Fibroblast of lung (primary cell): ENCODE data around the gene ARHGAP10. TPM values are rescaled to one million over a fixed set of nuclear protein-coding genes. Genes with fewer than 3 reads are reported as not detected.
A peak's percentile ranks its signal among the peaks of the same experiment; 100 is the strongest.

Experiments
- DNase-seq, 2 donors: peaks; one replicate each; pipeline versions ENCODE4 v3.0.0 to v3.0.0-alpha.2; 2010; ENCODE audit warnings: low read depth in 2 of 2
- H2AFZ ChIP-seq: 2 replicates; pipeline ENCODE4 v1.5.1; 2012; ENCODE audit warnings: low read length, control low read depth, inconsistent platforms
- H3K27ac ChIP-seq: 2 replicates; pipeline ENCODE4 v1.5.1; 2011; ENCODE audit warnings: low read length, control low read depth; ENCODE audit not compliant: insufficient read depth
- H3K27me3 ChIP-seq: 2 replicates; pipeline ENCODE4 v1.5.1; 2011; ENCODE audit warnings: mild to moderate bottlenecking, low read length; ENCODE audit not compliant: control insufficient read depth, insufficient read depth
- H3K36me3 ChIP-seq: 2 replicates; pipeline ENCODE4 v1.5.1; 2011; ENCODE audit warnings: low read length; ENCODE audit not compliant: control insufficient read depth, insufficient read depth
- H3K4me1 ChIP-seq: 2 replicates; pipeline ENCODE4 v1.5.1; 2011; ENCODE audit warnings: low read length; ENCODE audit not compliant: control insufficient read depth, insufficient read depth; ENCODE audit errors: extremely low read depth
- H3K4me2 ChIP-seq: 2 replicates; pipeline ENCODE4 v1.5.1; 2011; ENCODE audit warnings: low read length, control low read depth; ENCODE audit not compliant: insufficient read depth; ENCODE audit errors: extremely low read depth
- H3K4me3 ChIP-seq, 4 experiments: fragments of 200-600 bp in 1 of 4; sonication (generic) in 1 of 4; replicated peaks in 1 of 4; 2 replicates each; pipeline ENCODE4 v1.5.1; 2011 to 2016; ENCODE audit warnings: low read length in 4 of 4, low read depth in 3 of 4, mild to moderate bottlenecking in 3 of 4, control low read depth in 2 of 4, inconsistent platforms in 1 of 4, mixed read lengths in 1 of 4; ENCODE audit not compliant: insufficient read depth in 1 of 4; ENCODE audit errors: control extremely low read depth in 1 of 4
- H3K79me2 ChIP-seq: 2 replicates; pipeline ENCODE4 v1.5.1; 2012; ENCODE audit warnings: mild to moderate bottlenecking, low read length, inconsistent platforms; ENCODE audit not compliant: control insufficient read depth, insufficient read depth
- H3K9ac ChIP-seq: 2 replicates; pipeline ENCODE4 v1.5.1; 2011; ENCODE audit warnings: mild to moderate bottlenecking, low read length, control low read depth; ENCODE audit not compliant: insufficient read depth
- H3K9me3 ChIP-seq: 2 replicates; pipeline ENCODE4 v1.5.1; 2012; ENCODE audit warnings: low read depth, low read length; ENCODE audit not compliant: control insufficient read depth, insufficient read depth
- H4K20me1 ChIP-seq: 2 replicates; pipeline ENCODE4 v1.5.1; 2011; ENCODE audit warnings: low read length; ENCODE audit not compliant: control insufficient read depth, insufficient read depth; ENCODE audit errors: extremely low read depth
- CTCF ChIP-seq, 2 donors: IDR thresholded peaks in 1 of 2; conservative IDR thresholded peaks in 1 of 2; 1 replicate in 1 of 2; 2 replicates in 1 of 2; pipeline ENCODE4 v1.5.1; 2011 to 2012; ENCODE audit warnings: low read length in 2 of 2, control low read depth in 1 of 2, inconsistent platforms in 1 of 2, low read depth in 1 of 2, mild to moderate bottlenecking in 1 of 2
- EZH2 ChIP-seq: IDR thresholded peaks from 2 replicates; pipeline ENCODE4 v1.5.1; 2012; ENCODE audit warnings: low read length, control low read depth, mild to moderate bottlenecking; ENCODE audit errors: missing control alignments
- polyA plus RNA-seq, 2 donors: library from polyadenylated mRNA; depleted of rRNA in 1 of 2; stranded (reverse) in 1 of 2; unstranded in 1 of 2; fragments of >200 nt; gene quantifications; 2 replicates each; pipeline ENCODE4 v1.2.1, GENCODE V29; 2011 to 2012; ENCODE audit warnings: missing spikeins in 1 of 2
- total RNA-seq: library from RNA; depleted of rRNA; stranded (reverse); fragments of >200 nt; gene quantifications from 2 replicates; pipeline ENCODE4 v1.2.1, GENCODE V29; 2014

ARHGAP10 gene
- total and polyA plus RNA-seq, 2 donors (not counting 1 experiment from before 2014, with no cell fraction given) = 21.6 to 35.8 TPM

- no peaks in the 10 kb centered on the region for H3K27me3 ChIP-seq
- H2AFZ ChIP-seq = no peak overlapping the region
- no peak overlapping the region for H3K4me3 ChIP-seq
- no peaks in the 10 kb centered on the region for H3K9me3 ChIP-seq
- no peak overlapping the region for H3K4me2 ChIP-seq
- no peak overlapping the region for H3K27ac ChIP-seq
- no peaks in the 10 kb centered on the region for H4K20me1 ChIP-seq
- TF ChIP-seq CTCF (conservative IDR thresholded peaks at IDR 0.05 in 1 of 2, IDR thresholded peaks at IDR 0.05 in 1 of 2; ENCODE audit: low read depth in 1 of 2, low read length in 2 of 2) = no peak
- no peak for TF ChIP-seq EZH2
- H3K9ac ChIP-seq = no peak overlapping the region
- peaks cover 15% of the 10 kb centered on the region for H3K4me1 ChIP-seq
- peaks cover 7% of the 10 kb centered on the region for H3K79me2 ChIP-seq
- no peak for DNase-seq
- no peaks in the 10 kb centered on the region for H3K36me3 ChIP-seq
Measured at GRCh38 chr4:147834480-147834879, 102.6 kb downstream of the ARHGAP10 start.

- Histone ChIP-seq H3K4me2 (no peak overlapping the region), H3K9ac (no peak overlapping the region), H3K27ac (no peak overlapping the region), H3K9me3 (no peaks in the 10 kb centered on the region), H3K4me3 (no peak overlapping the region), H4K20me1 (no peaks in the 10 kb centered on the region), H3K27me3 (no peaks in the 10 kb centered on the region), H3K4me1 (peaks cover 3% of the 10 kb centered on the region), H2AFZ (no peak overlapping the region), H3K36me3 (no peaks in the 10 kb centered on the region), H3K79me2 (peaks cover 7% of the 10 kb centered on the region)
- TF ChIP-seq EZH2 (no peak), CTCF (conservative IDR thresholded peaks at IDR 0.05 in 1 of 2, IDR thresholded peaks at IDR 0.05 in 1 of 2; ENCODE audit: low read depth in 1 of 2, low read length in 2 of 2) (no peak)
- DNase-seq = no peak
Measured at GRCh38 chr4:147836807-147837206, 104.9 kb downstream of the ARHGAP10 start.

GRCh38 chr4:147837435-147837834, 105.5 kb downstream of the ARHGAP10 start:
- TF ChIP-seq CTCF (conservative IDR thresholded peaks at IDR 0.05 in 1 of 2, IDR thresholded peaks at IDR 0.05 in 1 of 2; ENCODE audit: low read depth in 1 of 2, low read length in 2 of 2) (peak; percentile 10 to 22), EZH2 (no peak)
- no peak overlapping the region for H3K9ac ChIP-seq
- no peaks in the 10 kb centered on the region for H4K20me1 ChIP-seq
- H3K4me3 ChIP-seq = no peak overlapping the region
- no peaks in the 10 kb centered on the region for H3K36me3 ChIP-seq
- peaks cover 7% of the 10 kb centered on the region for H3K79me2 ChIP-seq
- no peak overlapping the region for H3K27ac ChIP-seq
- H3K27me3 ChIP-seq = no peaks in the 10 kb centered on the region
- DNase-seq = no peak
- H3K4me2 ChIP-seq = no peak overlapping the region
- H3K4me1 ChIP-seq = no peaks in the 10 kb centered on the region
- no peak overlapping the region for H2AFZ ChIP-seq
- no peaks in the 10 kb centered on the region for H3K9me3 ChIP-seq
